Heart right ventricle (tissue), 16 donors: ENCODE measurements around the gene PLSCR5. TPM values are rescaled to one million over a fixed set of nuclear protein-coding genes. Genes with fewer than 3 reads are reported as not detected.

Experiments
- ATAC-seq, 8 donors: fragments of 200-7000 bp; cut with Tn5 transposase; one replicate each; pipeline ENCODE4 v1.9.1; 2020; ENCODE audit warnings: mild to moderate bottlenecking in 8 of 8, moderate library complexity in 8 of 8, moderate number of reproducible peaks in 1 of 8
- DNase-seq, 2 donors: peaks; one replicate each; pipeline ENCODE4 v3.0.0-alpha.2; 2020
- H3K27ac ChIP-seq, 10 donors: fragments of 200-600 bp; sonication (generic) in 2 of 10; one replicate each; pipeline versions ENCODE4 v1.5.0 to v1.8.0; 2020 to 2022; ENCODE audit warnings: mild to moderate bottlenecking in 3 of 10
- H3K27me3 ChIP-seq, 7 donors: fragments of 200-600 bp; one replicate each; pipeline ENCODE4 v1.8.0; 2021 to 2022; ENCODE audit warnings: mild to moderate bottlenecking in 2 of 7
- H3K36me3 ChIP-seq, 9 donors: fragments of 200-600 bp; sonication (generic) in 1 of 9; one replicate each; pipeline versions ENCODE4 v1.5.0 to v1.8.0; 2020 to 2022; ENCODE audit warnings: mild to moderate bottlenecking in 2 of 9
- H3K4me1 ChIP-seq, 9 donors: fragments of 200-600 bp; sonication (generic) in 1 of 9; one replicate each; pipeline versions ENCODE4 v1.5.0 to v1.8.0; 2020 to 2022; ENCODE audit warnings: mild to moderate bottlenecking in 4 of 9
- H3K4me3 ChIP-seq, 10 donors: fragments of 200-600 bp; sonication (generic) in 2 of 10; one replicate each; pipeline versions ENCODE4 v1.5.0 to v1.8.0; 2020 to 2022; ENCODE audit warnings: mild to moderate bottlenecking in 7 of 10, moderate library complexity in 2 of 10
- H3K9me3 ChIP-seq, 11 donors: fragments of 200-600 bp in 10 of 11; sonication (generic) in 2 of 11; one replicate each; pipeline versions ENCODE4 v1.5.0 to v1.8.0; 2013 to 2022; ENCODE audit warnings: mild to moderate bottlenecking in 2 of 11, control low read depth in 1 of 11, moderate library complexity in 1 of 11
- CTCF ChIP-seq, 9 donors: fragments of 200-600 bp; sonication (generic) in 2 of 9; IDR thresholded peaks; one replicate each; pipeline versions ENCODE4 v1.5.0 to v1.8.0; 2021 to 2022; ENCODE audit warnings: antibody characterized with exemption in 9 of 9, mild to moderate bottlenecking in 5 of 9, moderate library complexity in 1 of 9
- WGBS, 2 donors: extraction: QIAGEN DNeasy Blood & Tissue Kit; methylation state at CpG; one replicate each; pipeline ENCODE4 v1.1.7; 2013; ENCODE audit warnings: inconsistent platforms in 1 of 2; 5-methylcytosine and 5-hydroxymethylcytosine counted together
- intact Hi-C, 10 donors: fragments of 100-400 bp; cut with DNase I; formaldehyde crosslinking; loops; one replicate each; pipeline versions ENCODE4 v1.11.1 to v1.14.2; 2022
- polyA plus RNA-seq, 2 donors: library from polyadenylated mRNA; stranded (reverse); fragments of 200-250 nt; gene quantifications; one replicate each; pipeline ENCODE4 v1.2.3, GENCODE V29; 2013
- total RNA-seq, 10 donors: library from RNA; stranded (reverse); fragmentation: NEBNext Ultra II Directional in 3 of 10; extraction: Animal tissue kit (Norgen Biotek cat#: 25700) in 3 of 10; gene quantifications; one replicate each; pipeline versions ENCODE4 v1.2.1 to v1.2.4, GENCODE V29; 2021 to 2023
- donor health status: Arrhythmogenic right ventricular cardiomyopathy.
- donor health status: ischemic (EF 13 %, LVEDD 7.1; RV severe dilation, severe dysfunction).
- donor health status: healthy with polysubstance abuse.
- donor health status: DM: no; HTN: yes; CAD: no.
- donor health status: DM: no; HTN: no; CAD: no.
- donor health status: ischemic (EF 25% LVEDD 6.9; RV normal size, moderate dysfunction).
- donor health status: ischemic (EF 25% LVEDD 5.7; RV mildly dilated, moderate dysfunction).
- donor health status: healthy.
- donor health status: DM: yes; HTN: yes; CAD: no.
- donor health status: Ischemic cardiomyopathy.
- donor health status: ischemic (EF 35%, LVEDD 5.7; RV mildly dilated, moderate dysfunction).
- donor health status: nonischemic (EF 11% LVEDD 7.7; RV severe dilation, severe dysfunction).
- donor health status: DM: yes; HTN: yes; CAD: no.
- donor health status: PGD.
- donor health status: ischemic (EF 29% LVEDD 5.4; RV normal size, mild dysfunction).
- donor health status: nonischemic (EF 23%, LVEDD 6.1; RV moderate dilation, normal function).

Gene PLSCR5
- total and polyA plus RNA-seq, 12 donors = not detected

GRCh38 chr3:146554151-146554760 lies 50.9 kb downstream of the PLSCR5 start:
- ATAC-seq = no peak
- no peaks in the 10 kb centered on the region for H3K9me3 ChIP-seq
- H3K27ac ChIP-seq = peak overlapping the region in 1 of 10 donors; percentile 2
- no peak for TF ChIP-seq CTCF (IDR thresholded peaks at IDR 0.05)
- H3K36me3 ChIP-seq = no peaks in the 10 kb centered on the region
- no peak for DNase-seq
- 88 to 91% methylated on average over 7 of the region's 7 CpGs for WGBS, 2 donors
- peaks cover 0 to 38% (median 0%) of the 10 kb centered on the region in 9 donors for H3K4me1 ChIP-seq
- intact Hi-C loops = no loop called here
- H3K27me3 ChIP-seq = no peaks in the 10 kb centered on the region
- H3K4me3 ChIP-seq = no peak overlapping the region

- H3K4me1 ChIP-seq = peaks cover 0 to 19% (median 0%) of the 10 kb centered on the region in 9 donors
- DNase-seq (no peak), ATAC-seq (no peak)
- no peak for TF ChIP-seq CTCF (IDR thresholded peaks at IDR 0.05)
- H3K36me3 ChIP-seq = no peaks in the 10 kb centered on the region
- intact Hi-C loops = no loop called here
- no peaks in the 10 kb centered on the region for H3K9me3 ChIP-seq
- peak overlapping the region in 1 of 10 donors; percentile 2 for H3K27ac ChIP-seq
- whole genome bisulfite sequencing, 2 donors = 90 to 92% methylated on average over 5 of the region's 5 CpGs
- H3K4me3 ChIP-seq = no peak overlapping the region
- no peaks in the 10 kb centered on the region for H3K27me3 ChIP-seq
Observed at GRCh38 chr3:146550743-146551510, 54.2 kb downstream of the PLSCR5 start.

GRCh38 chr3:146550070-146550615 lies 55.0 kb downstream of the PLSCR5 start:
- Histone ChIP-seq H3K4me3 (peak overlapping the region in 1 of 10 donors; percentile 25), H3K4me1 (peaks cover 0 to 27% (median 2%) of the 10 kb centered on the region in 9 donors), H3K9me3 (no peaks in the 10 kb centered on the region), H3K27ac (peak overlapping the region in 1 of 10 donors; percentile 2), H3K36me3 (no peaks in the 10 kb centered on the region), H3K27me3 (no peaks in the 10 kb centered on the region)
- ATAC-seq = no peak
- intact Hi-C loops = no loop called here
- DNase-seq = no peak
- TF ChIP-seq CTCF (IDR thresholded peaks at IDR 0.05) = no peak

- no peaks in the 10 kb centered on the region for H3K27me3 ChIP-seq
- intact Hi-C loops = loop anchor here in 2 of 10 donors (10.0 kb wide), 2 partner anchors 83 to 383 kb away; partner anchors contain the start of genes PLOD2 (in 1 of the 2) and PLSCR2 (in 1 of the 2)
- ATAC-seq (no peak), DNase-seq (no peak)
- no peak overlapping the region for H3K27ac ChIP-seq
- H3K36me3 ChIP-seq = no peaks in the 10 kb centered on the region
- no peak for TF ChIP-seq CTCF (IDR thresholded peaks at IDR 0.05)
- no peak overlapping the region for H3K4me3 ChIP-seq
- peaks cover 0 to 35% (median 7%) of the 10 kb centered on the region in 9 donors for H3K4me1 ChIP-seq
- no peaks in the 10 kb centered on the region for H3K9me3 ChIP-seq
Observed at GRCh38 chr3:146547235-146547835, 57.8 kb downstream of the PLSCR5 start.
